CD4-positive, alpha-beta T cell treated with Interleukin-15 for 4 hours (primary cell): ENCODE measurements around the gene KCNK3.
A peak's percentile ranks its signal among the peaks of the same experiment; 100 is the strongest.
"Not testable (repeated sequence)": the region's sequence is repeated elsewhere in the genome, so short reads cannot be mapped to it uniquely, and the experiment has no call there.

Experiments
- DNase-seq: peaks from one replicate; pipeline ENCODE4 v3.0.0-alpha.2; 2020; ENCODE audit warnings: low spot score

KCNK3 gene

GRCh38 chr2:26730549-26731344 is 38.2 kb downstream of the KCNK3 start:
- DNase-seq = no peak

- no peak for DNase-seq
These were observed 39.2 kb downstream of the KCNK3 start for GRCh38 chr2:26731714-26732113.

GRCh38 chr2:26732446-26732845 is 39.9 kb downstream of the KCNK3 start:
- no peak for DNase-seq

- no peak for DNase-seq
These were observed 40.9 kb downstream of the KCNK3 start for GRCh38 chr2:26733413-26733812.

GRCh38 chr2:26735097-26735496 is 42.6 kb downstream of the KCNK3 start:
- DNase-seq = no peak

GRCh38 chr2:26735883-26736588 is 43.5 kb downstream of the KCNK3 start:
- DNase-seq = no peak

GRCh38 chr2:26737221-26737620 is 44.7 kb downstream of the KCNK3 start:
- no peak for DNase-seq

GRCh38 chr2:26738481-26738880 is 46.0 kb downstream of the KCNK3 start:
- no peak for DNase-seq

GRCh38 chr2:26739514-26739913 is 47.0 kb downstream of the KCNK3 start:
- no peak for DNase-seq

- DNase-seq = no peak
These were observed 47.8 kb downstream of the KCNK3 start for GRCh38 chr2:26740346-26740745.

- DNase-seq = no peak
These were observed 48.4 kb downstream of the KCNK3 start for GRCh38 chr2:26740890-26741302.

- DNase-seq = no peak
These were observed 49.7 kb downstream of the KCNK3 start for GRCh38 chr2:26742048-26742770.

GRCh38 chr2:26743852-26744251 is 51.3 kb downstream of the KCNK3 start:
- DNase-seq = no peak

GRCh38 chr2:26744953-26745352 is 52.4 kb downstream of the KCNK3 start:
- DNase-seq = no peak

- DNase-seq = peak; percentile 69
These were observed 53.2 kb downstream of the KCNK3 start for GRCh38 chr2:26745609-26746327.

GRCh38 chr2:26746934-26747333 is 54.4 kb downstream of the KCNK3 start:
- DNase-seq = no peak

- not testable (repeated sequence) for DNase-seq
These were observed 57.4 kb downstream of the KCNK3 start for GRCh38 chr2:26749787-26750420.

- not testable (repeated sequence) for DNase-seq
These were observed 57.9 kb downstream of the KCNK3 start for GRCh38 chr2:26750467-26750866.

GRCh38 chr2:26752656-26753055 is 60.1 kb downstream of the KCNK3 start:
- no peak for DNase-seq

GRCh38 chr2:26754539-26754938 is 62.0 kb downstream of the KCNK3 start:
- DNase-seq = no peak

- no peak for DNase-seq
These were observed 62.6 kb downstream of the KCNK3 start for GRCh38 chr2:26754972-26755670.
